CD4-positive, alpha-beta T cell treated with Interleukin-15 for 4 hours (primary cell): ENCODE measurements around the gene USP22.

Experiments used
- DNase-seq: peaks from one replicate; pipeline ENCODE4 v3.0.0-alpha.2; 2020; ENCODE audit warnings: low spot score

The USP22 gene

DNA sequence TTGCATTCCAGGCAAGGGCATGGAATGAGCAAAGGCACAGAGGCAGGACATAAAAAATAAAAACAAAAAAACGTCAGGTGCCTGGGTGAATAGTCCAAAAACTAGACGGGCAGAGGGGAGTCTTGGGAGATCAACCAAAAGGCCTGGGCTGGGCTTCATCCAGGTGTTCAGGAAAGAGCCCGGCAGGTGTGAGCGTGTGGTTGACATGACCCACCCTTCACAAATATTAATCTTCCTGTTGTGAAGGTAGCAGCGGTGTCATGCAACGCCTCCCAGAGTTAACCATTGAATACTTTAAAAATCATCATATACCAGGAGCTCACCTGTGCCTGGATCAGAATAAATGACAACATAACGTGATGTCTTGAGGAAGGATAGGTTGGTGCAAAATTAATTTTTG is 90.6 kb downstream of the USP22 start:
- DNase-seq = no peak
